GM23338 (cell line): ENCODE data around the gene JOSD1.

Source experiments
- CTCF ChIP-seq, 2 experiments: fragments of 200-600 bp in 1 of 2; sonication (generic) in 1 of 2; conservative IDR thresholded peaks; 2 replicates each; pipeline versions ENCODE4 v1.5.1 to v1.6.1; 2016 to 2017; ENCODE audit warnings: antibody characterized with exemption in 2 of 2, low read depth in 2 of 2, mild to moderate bottlenecking in 2 of 2, moderate library complexity in 1 of 2
- EZH2 ChIP-seq: fragments of 200-600 bp; sonication (generic); IDR thresholded peaks from one replicate; pipeline ENCODE4 v1.8.0; 2017; ENCODE audit warnings: antibody characterized with exemption, mild to moderate bottlenecking, low read depth; ENCODE audit not compliant: unreplicated experiment
- EZH2phosphoT487 ChIP-seq: fragments of 200-600 bp; sonication (generic); IDR thresholded peaks from one replicate; pipeline ENCODE4 v1.8.1; 2018; ENCODE audit warnings: antibody characterized with exemption; ENCODE audit not compliant: unreplicated experiment
- NANOG ChIP-seq: IDR thresholded peaks from 2 replicates; pipeline ENCODE4 v1.6.1; 2016; ENCODE audit warnings: antibody characterized with exemption, borderline replicate concordance
- POLR2AphosphoS5 ChIP-seq: IDR thresholded peaks from 2 replicates; pipeline ENCODE4 v1.6.1; 2016; ENCODE audit warnings: antibody characterized with exemption, low read depth
- REST ChIP-seq: IDR thresholded peaks from one replicate; pipeline ENCODE4 v1.6.1; 2018; ENCODE audit warnings: antibody characterized with exemption; ENCODE audit not compliant: unreplicated experiment
- STAT1 ChIP-seq: IDR thresholded peaks from one replicate; pipeline ENCODE4 v1.6.1; 2016; ENCODE audit warnings: antibody characterized with exemption; ENCODE audit not compliant: unreplicated experiment

DNA sequence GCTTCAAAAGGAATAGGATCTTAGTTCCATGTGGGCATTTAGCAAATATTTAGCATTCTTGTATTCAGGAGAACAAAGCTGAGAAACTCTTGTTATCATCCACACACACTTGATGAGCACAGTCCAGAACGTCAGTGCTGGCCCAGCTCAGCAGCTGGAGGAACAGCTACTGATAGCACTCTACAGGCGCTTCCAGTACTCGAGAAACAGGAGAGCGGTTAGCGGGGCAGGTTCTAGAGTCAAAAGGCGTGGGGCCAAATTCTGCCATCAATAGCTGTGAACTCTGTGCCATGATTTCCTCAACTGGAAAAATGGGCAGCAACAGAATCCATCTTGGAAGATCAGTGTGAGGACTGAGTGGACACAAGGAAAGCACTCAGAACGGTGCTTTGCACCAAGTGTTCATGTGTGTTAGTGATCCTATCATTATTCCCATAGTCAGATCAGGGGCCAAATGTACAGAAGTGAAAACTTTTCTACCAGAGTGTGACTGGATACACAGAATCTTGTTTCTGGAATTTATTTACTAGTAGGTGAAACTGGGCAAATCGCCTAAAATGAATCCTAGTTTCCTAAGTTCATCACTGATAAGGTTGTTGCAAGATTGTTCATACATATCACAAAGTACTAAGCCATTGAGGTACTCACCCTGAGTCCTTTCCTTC is 3.2 kb downstream of the JOSD1 start:
- TF ChIP-seq CTCF (conservative IDR thresholded peaks at IDR 0.05; ENCODE audit: low read depth in 2 of 2) (no peak), POLR2AphosphoS5 (no peak), EZH2phosphoT487 (no peak), EZH2 (no peak), STAT1 (no peak), NANOG (no peak), REST (no peak)
